PC-9 (cell line): ENCODE results near the gene CLHC1.

Experiments
- EZH2 ChIP-seq: fragments of 200-600 bp; sonication (generic); IDR thresholded peaks from 2 replicates; pipeline ENCODE4 v1.8.0; 2017; ENCODE audit warnings: antibody characterized with exemption, low read depth
- TF ChIP-seq, protein P1 (sequence below): fragments of 200-600 bp; sonication (generic); conservative IDR thresholded peaks from 2 replicates; pipeline ENCODE4 v1.6.1; 2017; ENCODE audit warnings: mixed run types, antibody characterized with exemption, mild to moderate bottlenecking, moderate library complexity

DNA sequence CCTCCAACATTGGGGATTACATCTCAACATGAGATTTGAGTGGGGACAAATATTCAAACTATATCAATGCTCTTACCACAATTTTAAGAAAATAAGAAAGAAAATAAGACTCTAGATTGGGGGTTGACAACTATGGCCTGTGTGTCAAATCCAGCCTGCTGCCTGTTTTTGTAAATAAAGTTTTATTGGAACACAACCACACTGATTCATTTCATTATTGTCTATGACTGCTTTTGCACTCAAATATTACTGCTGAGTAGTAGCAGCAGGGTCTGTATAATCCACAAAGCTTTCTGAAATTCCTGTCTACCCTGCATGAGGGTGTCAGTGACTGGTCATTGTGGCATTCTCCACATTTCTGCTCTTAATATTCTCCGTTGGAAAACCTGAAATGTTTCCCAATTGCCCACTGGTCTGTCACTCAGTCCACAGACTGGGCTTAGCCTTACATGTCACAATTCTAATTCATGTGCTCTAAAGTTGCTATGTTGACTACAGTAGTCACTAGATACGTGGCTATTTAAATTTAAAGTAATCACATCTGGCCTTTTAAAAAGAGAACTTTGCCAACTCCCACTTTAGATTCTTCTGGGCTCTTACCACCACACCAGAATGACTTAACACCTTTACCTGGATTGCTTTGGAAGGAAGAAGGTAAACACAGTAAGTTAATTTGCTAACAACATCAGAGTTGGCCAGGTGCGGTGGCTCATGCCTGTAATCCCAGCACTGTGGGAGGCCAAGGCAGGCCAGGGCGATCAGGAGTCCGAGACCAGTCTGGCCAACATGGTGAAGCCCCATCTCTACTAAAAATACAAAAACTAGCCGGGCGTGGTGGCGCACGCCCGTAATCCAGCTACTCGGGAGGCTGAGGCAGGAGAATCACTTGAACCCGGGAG lies 86.9 kb downstream of the CLHC1 start:
- TF ChIP-seq, protein P1, sequence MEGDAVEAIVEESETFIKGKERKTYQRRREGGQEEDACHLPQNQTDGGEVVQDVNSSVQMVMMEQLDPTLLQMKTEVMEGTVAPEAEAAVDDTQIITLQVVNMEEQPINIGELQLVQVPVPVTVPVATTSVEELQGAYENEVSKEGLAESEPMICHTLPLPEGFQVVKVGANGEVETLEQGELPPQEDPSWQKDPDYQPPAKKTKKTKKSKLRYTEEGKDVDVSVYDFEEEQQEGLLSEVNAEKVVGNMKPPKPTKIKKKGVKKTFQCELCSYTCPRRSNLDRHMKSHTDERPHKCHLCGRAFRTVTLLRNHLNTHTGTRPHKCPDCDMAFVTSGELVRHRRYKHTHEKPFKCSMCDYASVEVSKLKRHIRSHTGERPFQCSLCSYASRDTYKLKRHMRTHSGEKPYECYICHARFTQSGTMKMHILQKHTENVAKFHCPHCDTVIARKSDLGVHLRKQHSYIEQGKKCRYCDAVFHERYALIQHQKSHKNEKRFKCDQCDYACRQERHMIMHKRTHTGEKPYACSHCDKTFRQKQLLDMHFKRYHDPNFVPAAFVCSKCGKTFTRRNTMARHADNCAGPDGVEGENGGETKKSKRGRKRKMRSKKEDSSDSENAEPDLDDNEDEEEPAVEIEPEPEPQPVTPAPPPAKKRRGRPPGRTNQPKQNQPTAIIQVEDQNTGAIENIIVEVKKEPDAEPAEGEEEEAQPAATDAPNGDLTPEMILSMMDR = no peak
- TF ChIP-seq EZH2 = no peak
